H9 (cell line): ENCODE measurements around the gene PPIF. TPM values are rescaled to one million over a fixed set of nuclear protein-coding genes. Genes with fewer than 3 reads are reported as not detected.
A peak's percentile ranks its signal among the peaks of the same experiment; 100 is the strongest.

Experiments
- DNase-seq: peaks from one replicate; pipeline ENCODE4 v3.0.0-alpha.2; 2017
- H2AFZ ChIP-seq: one replicate; pipeline ENCODE4 v1.6.1; 2013; ENCODE audit warnings: mild to moderate bottlenecking, low read length, control low read depth, moderate library complexity
- H2AK5ac ChIP-seq: 2 replicates; pipeline ENCODE4 v1.6.1; 2013; ENCODE audit warnings: low read length, control low read depth, mixed read lengths; ENCODE audit not compliant: insufficient read length
- H2BK120ac ChIP-seq: one replicate; pipeline ENCODE4 v1.6.1; 2013; ENCODE audit warnings: low read depth, mild to moderate bottlenecking, low read length, control low read depth, inconsistent platforms; ENCODE audit not compliant: poor library complexity, severe bottlenecking
- H2BK12ac ChIP-seq: 2 replicates; pipeline ENCODE4 v1.6.1; 2013; ENCODE audit warnings: low read length, control low read depth, mixed read lengths, low read depth; ENCODE audit not compliant: insufficient read length
- H2BK15ac ChIP-seq: 2 replicates; pipeline ENCODE4 v1.6.1; 2013; ENCODE audit warnings: low read depth, low read length, control low read depth
- H2BK20ac ChIP-seq: one replicate; pipeline ENCODE4 v1.6.1; 2013; ENCODE audit warnings: low read depth, mild to moderate bottlenecking, low read length, control low read depth, inconsistent platforms; ENCODE audit not compliant: poor library complexity, severe bottlenecking
- H2BK5ac ChIP-seq: 2 replicates; pipeline ENCODE4 v1.6.1; 2013; ENCODE audit warnings: low read length, control low read depth, mixed read lengths; ENCODE audit not compliant: insufficient read length
- H3K14ac ChIP-seq: 2 replicates; pipeline ENCODE4 v1.6.1; 2013; ENCODE audit warnings: low read length, control low read depth; ENCODE audit not compliant: insufficient read depth
- H3K18ac ChIP-seq: 2 replicates; pipeline ENCODE4 v1.6.1; 2013; ENCODE audit warnings: low read depth, mild to moderate bottlenecking, mixed read lengths, low read length, control low read depth; ENCODE audit not compliant: insufficient read length
- H3K23ac ChIP-seq: 2 replicates; pipeline ENCODE4 v1.6.1; 2013; ENCODE audit warnings: low read length, control low read depth, mixed read lengths, low read depth; ENCODE audit not compliant: insufficient read length
- H3K23me2 ChIP-seq: 2 replicates; pipeline ENCODE4 v1.6.1; 2013; ENCODE audit warnings: low read depth, mild to moderate bottlenecking, mixed read lengths, low read length, control low read depth; ENCODE audit not compliant: insufficient read length, poor library complexity, severe bottlenecking
- H3K27ac ChIP-seq: 2 replicates; pipeline ENCODE4 v1.5.1; 2013; ENCODE audit warnings: low read length, control low read depth, mixed read lengths, low read depth; ENCODE audit not compliant: insufficient read length
- H3K27me3 ChIP-seq: 2 replicates; pipeline ENCODE4 v1.6.1; 2013; ENCODE audit warnings: low read length, control low read depth, inconsistent platforms; ENCODE audit not compliant: insufficient read depth
- H3K4ac ChIP-seq: 2 replicates; pipeline ENCODE4 v1.6.1; 2013; ENCODE audit warnings: low read depth, mild to moderate bottlenecking, control low read depth, inconsistent platforms, low read length, moderate library complexity
- H3K4me1 ChIP-seq: 2 replicates; pipeline ENCODE4 v1.6.1; 2013; ENCODE audit warnings: low read length, control low read depth, inconsistent platforms; ENCODE audit not compliant: insufficient read depth
- H3K4me2 ChIP-seq: 2 replicates; pipeline ENCODE4 v1.6.1; 2013; ENCODE audit warnings: low read length, control low read depth, mixed read lengths; ENCODE audit not compliant: insufficient read length, insufficient read depth
- H3K56ac ChIP-seq: 2 replicates; pipeline ENCODE4 v1.6.1; 2013; ENCODE audit warnings: low read depth, mild to moderate bottlenecking, mixed read lengths, low read length, control low read depth; ENCODE audit not compliant: insufficient read length
- H3K79me1 ChIP-seq: 2 replicates; pipeline ENCODE4 v1.6.1; 2013; ENCODE audit warnings: low read depth, mild to moderate bottlenecking, moderate library complexity, low read length, control low read depth, inconsistent platforms; ENCODE audit not compliant: insufficient read depth, poor library complexity, severe bottlenecking
- H3K79me2 ChIP-seq: 2 replicates; pipeline ENCODE4 v1.6.1; 2013; ENCODE audit warnings: low read length, control low read depth, inconsistent platforms; ENCODE audit not compliant: insufficient read depth
- H3K9ac ChIP-seq: 2 replicates; pipeline ENCODE4 v1.6.1; 2013; ENCODE audit warnings: low read length, control low read depth, mixed read lengths; ENCODE audit not compliant: insufficient read length; ENCODE audit errors: extremely low read depth
- H3K9me3 ChIP-seq: one replicate; pipeline ENCODE4 v1.6.1; 2013; ENCODE audit warnings: low read depth, low read length, inconsistent platforms; ENCODE audit not compliant: control insufficient read depth
- H3T11ph ChIP-seq: one replicate; pipeline ENCODE4 v1.6.1; 2013; ENCODE audit warnings: mild to moderate bottlenecking, low read length, control low read depth, inconsistent platforms
- H4K20me1 ChIP-seq: one replicate; pipeline ENCODE4 v1.6.1; 2013; ENCODE audit not compliant: control insufficient read depth, insufficient read length, insufficient read depth
- H4K5ac ChIP-seq: 2 replicates; pipeline ENCODE4 v1.6.1; 2013; ENCODE audit warnings: low read depth, mild to moderate bottlenecking, mixed read lengths, low read length, control low read depth; ENCODE audit not compliant: insufficient read length
- H4K8ac ChIP-seq: replicated peaks from 2 replicates; pipeline ENCODE4 v1.6.1; 2013; ENCODE audit warnings: low read length, control low read depth, mixed read lengths, low read depth; ENCODE audit not compliant: insufficient read length
- H4K91ac ChIP-seq: 2 replicates; pipeline ENCODE4 v1.6.1; 2013; ENCODE audit warnings: low read depth, mild to moderate bottlenecking, moderate library complexity, mixed read lengths, low read length, control low read depth; ENCODE audit not compliant: insufficient read length
- H3K27ac Mint-ChIP-seq, 3 experiments: 2 replicates in 2 of 3; 3 replicates in 1 of 3; pipeline ENCODE4 v1.8.0; 2020 to 2021; ENCODE audit warnings: mixed read lengths in 3 of 3, mild to moderate bottlenecking in 1 of 3, moderate library complexity in 1 of 3
- H3K27me3 Mint-ChIP-seq: 2 replicates; pipeline ENCODE4 v1.8.0; 2021; ENCODE audit warnings: low read depth, mild to moderate bottlenecking, moderate library complexity, mixed read lengths
- H3K36me3 Mint-ChIP-seq, 3 experiments: 2 replicates in 2 of 3; 3 replicates in 1 of 3; pipeline ENCODE4 v1.8.0; 2020 to 2021; ENCODE audit warnings: low read depth in 3 of 3, mixed read lengths in 3 of 3; ENCODE audit not compliant: insufficient read depth in 1 of 3
- H3K4me1 Mint-ChIP-seq, 2 experiments: 2 replicates each; pipeline ENCODE4 v1.8.0; 2020; ENCODE audit warnings: mixed read lengths in 2 of 2
- H3K4me3 Mint-ChIP-seq, 2 experiments: 2 replicates in 1 of 2; 3 replicates in 1 of 2; pipeline ENCODE4 v1.8.0; 2020 to 2021; ENCODE audit warnings: mild to moderate bottlenecking in 2 of 2, mixed read lengths in 2 of 2, moderate library complexity in 1 of 2
- H3K9me3 Mint-ChIP-seq, 2 experiments: 2 replicates in 1 of 2; 3 replicates in 1 of 2; pipeline ENCODE4 v1.8.0; 2020; ENCODE audit warnings: mild to moderate bottlenecking in 2 of 2, mixed read lengths in 2 of 2, moderate library complexity in 1 of 2
- WGBS: extraction: QIAGEN DNeasy Blood & Tissue Kit; methylation state at CpG from one replicate; pipeline ENCODE4 v1.1.7; 2013; ENCODE audit warnings: missing lambda C conversion rate, low lambda C conversion rate, mixed read lengths; ENCODE audit not compliant: insufficient read length; ENCODE audit errors: extremely low coverage; 5-methylcytosine and 5-hydroxymethylcytosine counted together
- total RNA-seq: library from RNA; stranded (reverse); gene quantifications from 2 replicates; pipeline ENCODE4 v1.2.1, GENCODE V29; 2021
- TF ChIP-seq, protein P1 (sequence below): fragments of 200-600 bp; sonication (generic); conservative IDR thresholded peaks from 3 replicates; pipeline ENCODE4 v1.8.0; 2021; ENCODE audit warnings: antibody characterized with exemption, mild to moderate bottlenecking

Gene PPIF
- total RNA-seq, 1 experiment from 2014 or later: 79.7 TPM

DNA sequence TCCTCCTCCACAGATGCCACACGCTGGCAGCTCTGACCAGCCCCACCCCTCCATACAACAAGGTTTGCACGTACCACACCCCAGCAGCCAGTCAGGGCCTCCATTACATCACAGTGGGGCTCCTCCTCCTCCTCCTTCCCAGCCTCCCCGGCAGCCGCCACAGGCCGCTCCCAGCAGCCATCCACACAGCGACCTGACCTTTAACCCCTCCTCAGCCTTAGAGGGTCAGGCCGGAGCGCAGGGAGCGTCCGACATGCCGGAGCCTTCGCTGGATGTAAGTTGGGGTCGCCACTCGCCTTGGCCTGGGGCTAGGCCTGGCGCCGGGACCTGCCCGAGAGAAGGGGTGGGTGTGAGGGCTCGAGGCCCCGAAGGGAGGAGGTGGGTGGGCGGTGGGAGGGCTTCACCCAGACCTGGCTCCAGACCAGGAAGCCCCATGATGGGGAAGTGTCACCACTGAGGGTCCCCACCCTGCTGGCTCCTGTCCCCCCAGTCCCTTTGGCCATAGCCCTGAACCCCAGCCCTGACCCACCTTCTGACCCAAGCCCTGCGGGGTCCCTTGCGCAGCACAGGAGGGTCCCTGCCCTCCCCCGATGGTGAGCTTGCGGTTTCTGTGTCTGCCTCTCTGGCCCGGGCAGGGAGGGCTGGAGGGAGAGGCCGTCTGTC is 36.2 kb upstream of the PPIF start:
- no peaks in the 10 kb centered on the region for H3K27me3 ChIP-seq
- no peak overlapping the region for H3T11ph ChIP-seq
- no peaks in the 10 kb centered on the region for H3K79me2 ChIP-seq
- no peak overlapping the region for H2BK20ac ChIP-seq
- no peak overlapping the region for H3K4me3 Mint-ChIP-seq
- H2BK15ac ChIP-seq: no peak overlapping the region
- no peaks in the 10 kb centered on the region for H3K79me1 ChIP-seq
- H3K27ac ChIP-seq: no peak overlapping the region
- H2AFZ ChIP-seq: no peak overlapping the region
- no peak overlapping the region for H2BK5ac ChIP-seq
- H3K4me2 ChIP-seq: no peak overlapping the region
- H3K18ac ChIP-seq: no peak overlapping the region
- H4K8ac ChIP-seq: no peak overlapping the region
- H3K9ac ChIP-seq: no peak overlapping the region
- H3K9me3 ChIP-seq: no peaks in the 10 kb centered on the region
- peak overlapping the region in 2 of 3 experiments; percentile 47 to 48; a peak in 3 of 7 replicates for H3K27ac Mint-ChIP-seq
- H4K20me1 ChIP-seq: no peaks in the 10 kb centered on the region
- no peak overlapping the region for H2AK5ac ChIP-seq
- H4K5ac ChIP-seq: no peak overlapping the region
- TF ChIP-seq, protein P1, sequence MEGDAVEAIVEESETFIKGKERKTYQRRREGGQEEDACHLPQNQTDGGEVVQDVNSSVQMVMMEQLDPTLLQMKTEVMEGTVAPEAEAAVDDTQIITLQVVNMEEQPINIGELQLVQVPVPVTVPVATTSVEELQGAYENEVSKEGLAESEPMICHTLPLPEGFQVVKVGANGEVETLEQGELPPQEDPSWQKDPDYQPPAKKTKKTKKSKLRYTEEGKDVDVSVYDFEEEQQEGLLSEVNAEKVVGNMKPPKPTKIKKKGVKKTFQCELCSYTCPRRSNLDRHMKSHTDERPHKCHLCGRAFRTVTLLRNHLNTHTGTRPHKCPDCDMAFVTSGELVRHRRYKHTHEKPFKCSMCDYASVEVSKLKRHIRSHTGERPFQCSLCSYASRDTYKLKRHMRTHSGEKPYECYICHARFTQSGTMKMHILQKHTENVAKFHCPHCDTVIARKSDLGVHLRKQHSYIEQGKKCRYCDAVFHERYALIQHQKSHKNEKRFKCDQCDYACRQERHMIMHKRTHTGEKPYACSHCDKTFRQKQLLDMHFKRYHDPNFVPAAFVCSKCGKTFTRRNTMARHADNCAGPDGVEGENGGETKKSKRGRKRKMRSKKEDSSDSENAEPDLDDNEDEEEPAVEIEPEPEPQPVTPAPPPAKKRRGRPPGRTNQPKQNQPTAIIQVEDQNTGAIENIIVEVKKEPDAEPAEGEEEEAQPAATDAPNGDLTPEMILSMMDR: no peak
- H2BK12ac ChIP-seq: no peak overlapping the region
- no peaks in the 10 kb centered on the region for H3K4me1 ChIP-seq
- DNase-seq: no peak
- no peaks in the 10 kb centered on the region for H3K23me2 ChIP-seq
- peaks cover 16 to 59% (median 40%) of the 10 kb centered on the region in 3 experiments for H3K36me3 Mint-ChIP-seq
- no peaks in the 10 kb centered on the region; the same call in 1 of the 2 replicates for H3K27me3 Mint-ChIP-seq
- WGBS: no CpG with 5 or more reads among the region's 26 CpGs
- no peaks in the 10 kb centered on the region for H3K9me3 Mint-ChIP-seq
- no peak overlapping the region for H2BK120ac ChIP-seq
- H3K4ac ChIP-seq: no peak overlapping the region
- H3K4me1 Mint-ChIP-seq: peaks cover 0 to 3% of the 10 kb centered on the region in 2 experiments; a peak in 2 of 4 replicates
- no peak overlapping the region for H3K56ac ChIP-seq
- no peak overlapping the region for H4K91ac ChIP-seq
- H3K23ac ChIP-seq: no peak overlapping the region
- no peak overlapping the region for H3K14ac ChIP-seq
